Ectodermal cell (in vitro differentiated cells): ENCODE measurements around the gene ARL14.

Experiments
- H3K27ac ChIP-seq: 2 replicates; pipeline ENCODE4 v1.7.0; 2013; ENCODE audit warnings: mild to moderate bottlenecking, low read depth, low read length; ENCODE audit not compliant: insufficient read depth, poor library complexity, severe bottlenecking
- H3K27me3 ChIP-seq: 2 replicates; pipeline ENCODE4 v1.7.0; 2013; ENCODE audit warnings: mild to moderate bottlenecking, low read length; ENCODE audit not compliant: insufficient read depth, control insufficient read depth, poor library complexity, severe bottlenecking
- H3K36me3 ChIP-seq: one replicate; pipeline ENCODE4 v1.7.0; 2013; ENCODE audit warnings: low read length; ENCODE audit not compliant: control insufficient read depth, insufficient read depth
- H3K4me1 ChIP-seq: one replicate; pipeline ENCODE4 v1.7.0; 2013; ENCODE audit warnings: low read length; ENCODE audit not compliant: control insufficient read depth, insufficient read depth
- H3K4me3 ChIP-seq: 2 replicates; pipeline ENCODE4 v1.7.0; 2013; ENCODE audit warnings: low read depth, low read length, control low read depth; ENCODE audit not compliant: insufficient read depth
- H3K9me3 ChIP-seq: 2 replicates; pipeline ENCODE4 v1.7.0; 2013; ENCODE audit warnings: mild to moderate bottlenecking, low read length, moderate library complexity; ENCODE audit not compliant: control insufficient read depth
- WGBS, 2 experiments: methylation state at CpG; one replicate each; pipeline ENCODE4 v1.1.7; 2013; ENCODE audit warnings: missing lambda C conversion rate in 2 of 2; 5-methylcytosine and 5-hydroxymethylcytosine counted together

ARL14 gene

DNA sequence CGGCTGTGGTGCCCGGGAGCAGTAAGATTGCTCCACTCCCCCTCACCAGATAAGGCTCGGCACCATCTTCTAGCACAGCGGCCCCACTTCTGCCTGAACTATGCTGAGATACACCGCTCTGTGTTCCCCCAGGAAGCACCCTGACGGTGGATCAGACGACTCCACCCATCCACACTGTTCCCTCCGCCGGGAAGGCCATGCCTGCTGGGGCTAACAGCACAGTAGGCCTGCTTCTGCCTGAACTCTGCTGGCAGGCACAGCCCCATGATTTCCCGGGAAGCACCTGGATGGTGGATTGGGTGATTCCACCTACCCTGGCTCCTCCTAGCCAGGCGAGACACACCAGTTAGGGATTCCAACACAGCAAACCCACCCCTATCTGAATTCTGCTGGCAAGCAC, 42.8 kb downstream of the ARL14 start:
- Histone ChIP-seq H3K27me3 (no peaks in the 10 kb centered on the region), H3K27ac (no peak overlapping the region), H3K9me3 (no peaks in the 10 kb centered on the region), H3K4me3 (no peak overlapping the region), H3K36me3 (no peaks in the 10 kb centered on the region), H3K4me1 (no peaks in the 10 kb centered on the region)
- WGBS, 2 experiments = 94 to 95% methylated on average over 11 of the region's 11 CpGs

DNA sequence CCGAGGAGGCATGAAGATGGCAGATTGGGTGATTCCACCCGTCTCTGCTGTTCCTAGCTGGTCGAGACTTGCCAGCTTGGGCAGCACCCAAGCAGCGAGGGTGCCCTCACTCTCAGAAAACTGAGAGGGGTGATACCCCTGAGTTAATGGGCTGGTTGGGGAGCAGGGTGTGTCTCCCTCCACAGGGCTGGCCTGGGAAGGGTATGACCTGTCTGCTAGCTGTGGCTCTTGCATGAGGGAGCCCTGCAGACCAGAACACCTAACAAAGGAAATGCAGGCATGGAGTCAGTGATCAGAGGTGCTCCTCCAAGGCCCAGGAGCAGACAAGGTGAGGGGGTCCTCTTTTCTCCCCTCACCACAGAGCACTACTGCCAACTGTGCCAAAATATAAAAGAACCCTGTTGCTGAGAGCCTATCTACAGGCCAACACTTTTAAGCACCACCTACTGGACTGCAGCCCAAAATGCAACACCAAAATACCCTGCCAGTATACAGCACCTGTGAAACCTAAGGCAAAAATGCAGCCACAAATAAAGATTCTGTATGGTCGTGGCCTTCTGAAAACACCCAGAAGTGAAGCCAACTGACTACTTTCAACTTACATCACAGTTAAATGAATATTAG, 43.3 kb downstream of the ARL14 start:
- Histone ChIP-seq H3K36me3 (no peaks in the 10 kb centered on the region), H3K9me3 (no peaks in the 10 kb centered on the region), H3K4me3 (no peak overlapping the region), H3K27ac (no peak overlapping the region), H3K27me3 (no peaks in the 10 kb centered on the region), H3K4me1 (no peaks in the 10 kb centered on the region)
- 90 to 93% methylated on average over 5 of the region's 5 CpGs for WGBS, 2 experiments

DNA sequence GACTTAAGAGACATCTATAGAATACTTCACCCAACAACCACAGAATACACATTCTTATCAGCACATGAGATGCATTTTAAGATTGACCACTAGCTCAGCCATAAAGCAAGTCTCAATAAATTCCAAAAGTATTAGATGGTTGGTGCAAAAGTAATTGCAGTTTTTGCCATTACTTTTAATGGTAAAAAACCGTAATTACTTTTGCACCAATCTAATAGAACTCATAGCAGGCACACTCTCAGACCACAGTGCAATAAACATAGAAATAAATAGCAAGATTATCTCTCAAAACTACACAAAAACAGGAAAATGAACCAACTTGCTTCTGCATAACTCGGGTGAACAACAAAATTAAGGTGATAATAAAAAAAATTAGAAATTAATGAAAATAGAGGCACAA, 45.4 kb downstream of the ARL14 start:
- Histone ChIP-seq H3K4me3 (no peak overlapping the region), H3K27me3 (no peaks in the 10 kb centered on the region), H3K9me3 (no peaks in the 10 kb centered on the region), H3K27ac (no peak overlapping the region), H3K36me3 (no peaks in the 10 kb centered on the region), H3K4me1 (no peaks in the 10 kb centered on the region)
- 82 to 100% methylated on average over 1 to 2 of the region's 2 CpGs for WGBS, 2 experiments

DNA sequence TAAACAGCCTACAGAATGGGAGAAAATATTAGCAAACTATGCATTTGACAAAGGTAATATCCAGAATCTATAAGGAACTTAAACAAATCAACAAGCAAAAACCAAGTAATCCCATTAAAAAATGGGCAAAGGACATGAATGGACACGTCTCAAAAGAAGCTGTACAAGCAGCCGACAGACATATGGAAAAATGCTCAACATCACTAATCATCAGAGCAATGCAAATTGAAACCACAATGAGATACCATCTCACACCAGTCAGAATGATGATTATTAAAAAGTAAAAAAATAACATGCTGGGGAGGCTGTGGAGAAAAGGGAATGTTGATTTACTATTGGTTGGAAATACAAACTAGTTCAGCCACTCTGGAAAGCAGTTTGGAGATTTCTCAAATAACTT, 48.4 kb downstream of the ARL14 start:
- H3K27ac ChIP-seq = no peak overlapping the region
- H3K36me3 ChIP-seq = no peaks in the 10 kb centered on the region
- no peaks in the 10 kb centered on the region for H3K4me1 ChIP-seq
- no peaks in the 10 kb centered on the region for H3K27me3 ChIP-seq
- H3K4me3 ChIP-seq = no peak overlapping the region
- 82 to 91% methylated on average over 2 of the region's 2 CpGs for WGBS, 2 experiments
- no peaks in the 10 kb centered on the region for H3K9me3 ChIP-seq
